Karpas-422 (cell line): Measurements from ENCODE around the gene GRIFIN. TPM values are rescaled to one million over a fixed set of nuclear protein-coding genes. Genes with fewer than 3 reads are reported as not detected.

Source experiments
- DNase-seq: peaks from one replicate; pipeline ENCODE4 v3.0.0-alpha.2; 2015
- H2AFZ ChIP-seq: fragments of 200-600 bp; sonication (generic); 2 replicates; pipeline ENCODE4 v1.6.1; 2014; ENCODE audit warnings: antibody characterized with exemption, low read length, mixed read lengths
- H3K27ac ChIP-seq: fragments of 200-600 bp; sonication (generic); 2 replicates; pipeline ENCODE4 v1.5.1; 2014; ENCODE audit warnings: mild to moderate bottlenecking, low read length, moderate library complexity
- H3K27me3 ChIP-seq: fragments of 200-600 bp; sonication (generic); 2 replicates; pipeline ENCODE4 v1.6.1; 2014; ENCODE audit warnings: low read length, mixed read lengths
- H3K36me3 ChIP-seq: fragments of 200-600 bp; sonication (generic); 2 replicates; pipeline ENCODE4 v1.6.1; 2014; ENCODE audit warnings: low read length, mixed read lengths; ENCODE audit not compliant: insufficient read depth
- H3K4me1 ChIP-seq: fragments of 200-600 bp; sonication (generic); 2 replicates; pipeline ENCODE4 v1.6.1; 2014; ENCODE audit warnings: mild to moderate bottlenecking, low read length, mixed read lengths
- H3K4me2 ChIP-seq: fragments of 200-600 bp; sonication (generic); 2 replicates; pipeline ENCODE4 v1.6.1; 2014; ENCODE audit warnings: low read length, low read depth, mild to moderate bottlenecking; ENCODE audit not compliant: poor library complexity, severe bottlenecking
- H3K4me3 ChIP-seq: fragments of 200-600 bp; sonication (generic); 2 replicates; pipeline ENCODE4 v1.5.1; 2014; ENCODE audit warnings: mild to moderate bottlenecking, antibody characterized with exemption, low read length, mixed read lengths
- H3K79me2 ChIP-seq: fragments of 200-600 bp; sonication (generic); 2 replicates; pipeline ENCODE4 v1.6.1; 2014; ENCODE audit warnings: mild to moderate bottlenecking, low read length, mixed read lengths
- H3K9ac ChIP-seq: fragments of 200-600 bp; sonication (generic); 2 replicates; pipeline ENCODE4 v1.6.0; 2014; ENCODE audit warnings: low read length
- H3K9me2 ChIP-seq: fragments of 200-600 bp; sonication (generic), shearing (Covaris generic); replicated peaks from 2 replicates; pipeline ENCODE4 v1.6.0; 2014; ENCODE audit warnings: mild to moderate bottlenecking, low read length, moderate library complexity; ENCODE audit not compliant: insufficient read depth
- H3K9me3 ChIP-seq: fragments of 300-700, 200-600 bp; sonication (generic); 2 replicates; pipeline ENCODE4 v1.6.1; 2014; ENCODE audit warnings: low read length, mixed read lengths
- H4K20me1 ChIP-seq: fragments of 200-600 bp; sonication (generic); 2 replicates; pipeline ENCODE4 v1.6.1; 2014; ENCODE audit warnings: mild to moderate bottlenecking, antibody characterized with exemption, low read length, low read depth; ENCODE audit not compliant: insufficient read depth
- total RNA-seq: library from RNA; depleted of rRNA; stranded (reverse); fragments of >200 nt; shearing (Covaris generic); gene quantifications from 2 replicates; pipeline ENCODE4 v1.2.3, GENCODE V29; 2014; ENCODE audit warnings: low replicate concordance

Gene GRIFIN
- total RNA-seq, 1 experiment from 2014 or later, result not detected

DNA sequence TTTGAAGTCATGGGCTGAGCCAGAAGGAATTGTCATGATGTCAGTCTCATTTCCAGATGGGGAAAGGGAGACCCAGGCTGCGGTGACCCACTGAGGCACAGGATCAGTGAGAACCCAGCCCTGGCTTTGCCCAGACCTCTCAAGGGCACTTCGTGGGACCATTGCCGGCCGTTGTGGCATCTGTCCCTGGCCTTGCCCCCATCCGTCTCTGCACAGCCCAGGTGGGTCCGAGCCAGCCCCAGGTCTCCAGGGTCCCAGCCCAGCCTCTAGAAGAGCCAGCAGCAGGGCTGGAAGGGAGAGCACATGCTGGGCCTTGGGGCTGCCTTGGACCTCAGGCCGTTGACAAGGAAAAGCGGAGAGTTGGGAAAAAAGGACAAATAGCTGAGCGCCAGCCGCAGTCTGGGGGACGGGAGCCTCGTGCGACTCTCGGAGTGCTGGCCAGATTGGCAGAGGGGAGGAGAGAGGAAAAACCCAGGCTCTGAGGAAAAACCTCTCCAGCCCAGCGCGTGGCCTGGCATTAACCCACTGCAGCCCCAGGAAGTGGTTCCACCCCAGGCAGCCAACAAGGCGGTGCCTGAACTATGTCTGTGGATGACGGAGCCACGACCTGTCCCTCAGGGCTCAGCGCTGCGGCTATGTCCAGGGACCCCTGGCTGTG lies 30.2 kb downstream of the GRIFIN start:
- Histone ChIP-seq H3K27ac (no peak overlapping the region), H3K4me3 (no peak overlapping the region), H3K4me2 (no peak overlapping the region), H3K79me2 (no peaks in the 10 kb centered on the region), H3K9me2 (no peaks in the 10 kb centered on the region), H4K20me1 (no peaks in the 10 kb centered on the region), H3K36me3 (no peaks in the 10 kb centered on the region), H3K9me3 (no peaks in the 10 kb centered on the region), H2AFZ (no peak overlapping the region), H3K27me3 (no peaks in the 10 kb centered on the region), H3K9ac (no peak overlapping the region), H3K4me1 (no peaks in the 10 kb centered on the region)
- no peak for DNase-seq

DNA sequence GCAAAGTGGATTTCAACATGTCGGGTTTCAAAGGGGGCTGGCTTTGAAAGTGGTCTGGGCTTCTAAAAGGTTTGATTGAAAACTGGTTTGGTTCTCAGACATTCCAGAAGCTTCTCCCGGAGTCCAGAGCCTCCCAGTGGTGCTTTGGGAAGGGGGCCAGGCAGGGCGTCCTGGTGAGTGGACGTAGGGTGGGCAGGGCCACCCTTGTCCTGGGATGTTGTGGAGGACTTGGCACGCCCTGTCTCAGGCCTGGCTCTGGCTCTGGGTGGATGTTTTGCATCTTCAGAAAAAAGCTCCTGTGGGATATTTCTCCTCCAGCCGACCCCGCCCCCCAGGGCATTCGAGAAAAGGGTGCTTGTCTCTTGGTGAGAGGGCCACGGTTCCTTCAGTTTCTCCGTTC lies 31.2 kb downstream of the GRIFIN start:
- no peak for DNase-seq
- H3K27me3 ChIP-seq, result no peaks in the 10 kb centered on the region

GRCh38 chr7:2444476-2444875 lies 31.7 kb downstream of the GRIFIN start:
- H3K9ac ChIP-seq, result no peak overlapping the region
- H3K36me3 ChIP-seq, result no peaks in the 10 kb centered on the region
- no peaks in the 10 kb centered on the region for H4K20me1 ChIP-seq
- H3K4me1 ChIP-seq, result no peaks in the 10 kb centered on the region
- H3K27me3 ChIP-seq, result no peaks in the 10 kb centered on the region
- DNase-seq, result no peak
- no peak overlapping the region for H2AFZ ChIP-seq
- no peaks in the 10 kb centered on the region for H3K9me3 ChIP-seq
- no peak overlapping the region for H3K4me2 ChIP-seq
- no peaks in the 10 kb centered on the region for H3K79me2 ChIP-seq
- no peaks in the 10 kb centered on the region for H3K9me2 ChIP-seq
- no peak overlapping the region for H3K27ac ChIP-seq
- H3K4me3 ChIP-seq, result no peak overlapping the region

More for the DNA sequence above, 31.2 kb downstream of the GRIFIN start:
- Histone ChIP-seq H4K20me1 (no peaks in the 10 kb centered on the region), H2AFZ (no peak overlapping the region), H3K79me2 (no peaks in the 10 kb centered on the region), H3K27ac (no peak overlapping the region), H3K36me3 (no peaks in the 10 kb centered on the region), H3K4me1 (no peaks in the 10 kb centered on the region), H3K9me2 (no peaks in the 10 kb centered on the region), H3K9me3 (no peaks in the 10 kb centered on the region), H3K4me3 (no peak overlapping the region), H3K4me2 (no peak overlapping the region), H3K9ac (no peak overlapping the region)

GRCh38 chr7:2443491-2443890 lies 32.7 kb downstream of the GRIFIN start:
- H3K79me2 ChIP-seq, result no peaks in the 10 kb centered on the region
- no peaks in the 10 kb centered on the region for H3K9me3 ChIP-seq
- no peaks in the 10 kb centered on the region for H3K9me2 ChIP-seq
- no peak overlapping the region for H3K4me2 ChIP-seq
- no peaks in the 10 kb centered on the region for H4K20me1 ChIP-seq
- no peaks in the 10 kb centered on the region for H3K4me1 ChIP-seq
- no peaks in the 10 kb centered on the region for H3K36me3 ChIP-seq
- no peak overlapping the region for H3K27ac ChIP-seq
- H3K9ac ChIP-seq, result no peak overlapping the region
- H3K4me3 ChIP-seq, result no peak overlapping the region
- DNase-seq, result no peak
- H2AFZ ChIP-seq, result no peak overlapping the region
- H3K27me3 ChIP-seq, result no peaks in the 10 kb centered on the region

GRCh38 chr7:2441430-2442058 lies 34.7 kb downstream of the GRIFIN start:
- no peaks in the 10 kb centered on the region for H3K9me2 ChIP-seq
- no peaks in the 10 kb centered on the region for H3K36me3 ChIP-seq
- no peak for DNase-seq
- H3K9ac ChIP-seq, result no peak overlapping the region
- no peaks in the 10 kb centered on the region for H3K27me3 ChIP-seq
- no peak overlapping the region for H2AFZ ChIP-seq
- H3K27ac ChIP-seq, result no peak overlapping the region
- H3K79me2 ChIP-seq, result no peaks in the 10 kb centered on the region
- no peaks in the 10 kb centered on the region for H3K9me3 ChIP-seq
- H3K4me1 ChIP-seq, result no peaks in the 10 kb centered on the region
- no peaks in the 10 kb centered on the region for H4K20me1 ChIP-seq
- no peak overlapping the region for H3K4me2 ChIP-seq
- H3K4me3 ChIP-seq, result no peak overlapping the region

- no peak overlapping the region for H3K4me3 ChIP-seq
- H3K4me1 ChIP-seq, result no peaks in the 10 kb centered on the region
- H3K9ac ChIP-seq, result no peak overlapping the region
- H3K79me2 ChIP-seq, result no peaks in the 10 kb centered on the region
- no peaks in the 10 kb centered on the region for H3K9me2 ChIP-seq
- H3K27ac ChIP-seq, result no peak overlapping the region
- no peaks in the 10 kb centered on the region for H3K9me3 ChIP-seq
- no peak overlapping the region for H3K4me2 ChIP-seq
- H4K20me1 ChIP-seq, result no peaks in the 10 kb centered on the region
- no peaks in the 10 kb centered on the region for H3K27me3 ChIP-seq
- no peak for DNase-seq
- no peak overlapping the region for H2AFZ ChIP-seq
- no peaks in the 10 kb centered on the region for H3K36me3 ChIP-seq
Observed at GRCh38 chr7:2440608-2441245, 35.5 kb downstream of the GRIFIN start.

DNA sequence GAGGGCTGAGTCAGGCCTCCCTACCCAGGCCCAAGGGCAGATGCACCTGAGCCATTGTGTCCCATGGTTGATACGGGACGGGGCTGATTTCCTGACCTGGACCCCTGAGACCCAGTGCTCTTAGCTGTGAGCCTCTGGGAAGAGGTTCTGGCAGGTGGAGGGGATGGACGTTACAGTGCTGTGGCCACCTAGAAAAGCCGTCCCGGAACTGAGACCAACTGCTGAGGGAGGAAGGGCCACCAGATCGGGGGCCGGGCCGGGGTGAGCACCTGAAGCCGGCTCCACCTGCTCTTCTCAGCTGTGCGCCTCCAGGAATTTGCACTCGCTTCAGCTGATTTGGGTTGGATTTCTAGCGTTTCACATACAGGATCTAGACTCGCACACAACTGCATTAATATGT lies 37.4 kb downstream of the GRIFIN start:
- no peaks in the 10 kb centered on the region for H3K27me3 ChIP-seq
- no peak overlapping the region for H3K9ac ChIP-seq
- H3K79me2 ChIP-seq, result no peaks in the 10 kb centered on the region
- no peaks in the 10 kb centered on the region for H3K36me3 ChIP-seq
- H3K4me2 ChIP-seq, result no peak overlapping the region
- DNase-seq, result no peak
- H2AFZ ChIP-seq, result no peak overlapping the region
- no peaks in the 10 kb centered on the region for H3K9me2 ChIP-seq
- H4K20me1 ChIP-seq, result no peaks in the 10 kb centered on the region
- H3K4me1 ChIP-seq, result no peaks in the 10 kb centered on the region
- H3K27ac ChIP-seq, result no peak overlapping the region
- H3K4me3 ChIP-seq, result no peak overlapping the region
- no peaks in the 10 kb centered on the region for H3K9me3 ChIP-seq

GRCh38 chr7:2438186-2438585 lies 38.0 kb downstream of the GRIFIN start:
- Histone ChIP-seq H3K4me2 (no peak overlapping the region), H3K9me3 (no peaks in the 10 kb centered on the region), H2AFZ (no peak overlapping the region), H3K36me3 (no peaks in the 10 kb centered on the region), H3K27me3 (no peaks in the 10 kb centered on the region), H3K4me1 (no peaks in the 10 kb centered on the region), H3K27ac (no peak overlapping the region), H4K20me1 (no peaks in the 10 kb centered on the region), H3K79me2 (no peaks in the 10 kb centered on the region), H3K9ac (no peak overlapping the region), H3K9me2 (no peaks in the 10 kb centered on the region), H3K4me3 (no peak overlapping the region)
- no peak for DNase-seq
